NCI-H1417 treated with DMSO at 0.1 percent for 48 hours (cell line): ENCODE measurements around the gene METTL22.

Experiments
- DNase-seq: peaks from one replicate; lab custom pipeline; 2025; lab: John Stamatoyannopoulos, UW

Gene METTL22

DNA sequence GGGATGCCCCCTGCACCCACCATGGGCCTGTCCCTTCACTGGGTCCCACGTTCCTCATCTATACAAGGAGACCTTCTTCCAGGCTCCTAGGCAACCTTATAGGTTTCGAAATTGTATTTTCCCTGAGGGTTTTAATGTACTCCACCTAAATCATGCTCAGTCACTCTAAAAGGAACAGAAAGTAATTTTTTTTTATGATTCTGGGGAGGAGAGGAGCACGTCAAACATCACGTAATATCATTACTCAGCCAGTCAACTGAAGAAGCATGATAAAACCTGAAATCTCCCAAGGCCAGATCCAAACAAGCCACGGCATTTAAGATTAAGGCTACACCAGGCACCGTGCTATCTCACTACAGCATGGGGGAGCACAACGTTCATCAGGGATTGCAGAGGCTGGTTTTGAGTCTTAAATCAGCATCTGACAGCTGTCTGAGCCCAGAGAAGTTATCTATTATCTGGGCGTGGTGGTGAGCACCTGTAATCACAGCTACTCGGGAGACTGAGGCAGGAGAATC lies 27.3 kb upstream of the METTL22 start:
- DNase-seq = no peak

DNA sequence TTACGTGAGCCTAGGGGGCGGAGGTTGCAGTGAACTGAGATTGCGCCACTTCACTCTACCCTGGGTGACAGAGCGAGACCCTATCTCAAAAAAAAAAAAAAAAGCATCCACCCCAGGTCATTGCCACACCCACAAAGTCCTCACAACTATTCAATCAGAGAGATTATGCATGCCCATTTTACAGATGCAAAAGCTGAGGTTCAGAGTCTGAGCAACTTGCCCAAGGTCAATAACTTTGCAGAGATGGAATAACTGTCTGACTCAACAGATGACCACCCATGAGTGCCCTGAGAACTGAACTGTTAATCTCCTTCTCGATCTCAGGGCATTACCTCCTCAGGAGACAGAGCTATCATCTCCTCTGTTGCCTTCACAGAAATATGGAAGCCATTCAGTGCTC lies 25.7 kb upstream of the METTL22 start:
- DNase-seq = no peak

DNA sequence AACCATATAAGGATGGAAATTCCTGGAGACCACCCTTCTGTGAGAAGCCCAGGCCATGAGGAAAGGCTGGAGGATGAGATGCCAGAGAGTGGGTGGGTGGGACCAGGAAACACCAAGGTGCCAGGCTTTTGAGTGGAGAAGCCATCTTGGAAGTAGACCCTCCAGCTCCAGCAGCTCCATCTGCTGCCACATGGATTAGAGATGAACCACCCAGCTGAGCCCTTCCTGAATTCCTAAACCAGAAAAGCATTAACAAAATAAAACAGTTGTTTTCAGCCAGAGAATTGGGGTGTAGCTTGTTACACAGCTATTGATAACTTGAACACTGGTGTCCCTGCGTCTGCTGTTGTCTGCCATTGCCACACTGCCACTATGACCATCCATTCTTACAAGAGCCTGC lies 24.9 kb upstream of the METTL22 start:
- DNase-seq = no peak

DNA sequence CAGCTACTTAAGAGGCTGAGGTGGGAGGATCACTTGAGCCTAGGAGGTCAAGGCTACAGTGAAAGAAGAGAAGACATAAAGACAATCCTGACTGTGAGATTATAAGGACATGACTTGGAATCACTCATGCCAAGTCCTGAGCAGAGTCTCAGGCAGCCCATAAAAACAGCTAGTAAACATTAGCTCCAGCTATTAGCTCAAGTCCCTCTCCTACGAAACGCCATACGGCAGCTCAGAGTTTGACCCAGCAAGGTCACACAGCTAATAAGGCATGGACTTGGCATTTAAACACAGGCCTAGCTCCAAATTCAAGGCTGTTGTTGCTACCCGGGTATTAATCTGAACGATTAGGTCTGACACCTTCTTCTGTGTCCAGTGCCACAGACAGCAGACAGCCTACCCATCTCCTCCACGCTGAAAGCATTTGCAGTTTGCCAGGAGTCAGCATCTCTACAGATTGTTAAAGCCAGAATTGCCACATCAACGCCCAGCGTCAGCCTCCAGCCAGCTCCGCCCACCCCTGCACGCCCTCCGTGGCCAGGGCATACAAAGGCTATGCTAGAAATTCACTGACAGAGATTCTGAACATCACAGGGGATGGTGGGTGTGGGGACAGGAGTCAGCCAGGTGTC lies 21.2 kb upstream of the METTL22 start:
- no peak for DNase-seq

DNA sequence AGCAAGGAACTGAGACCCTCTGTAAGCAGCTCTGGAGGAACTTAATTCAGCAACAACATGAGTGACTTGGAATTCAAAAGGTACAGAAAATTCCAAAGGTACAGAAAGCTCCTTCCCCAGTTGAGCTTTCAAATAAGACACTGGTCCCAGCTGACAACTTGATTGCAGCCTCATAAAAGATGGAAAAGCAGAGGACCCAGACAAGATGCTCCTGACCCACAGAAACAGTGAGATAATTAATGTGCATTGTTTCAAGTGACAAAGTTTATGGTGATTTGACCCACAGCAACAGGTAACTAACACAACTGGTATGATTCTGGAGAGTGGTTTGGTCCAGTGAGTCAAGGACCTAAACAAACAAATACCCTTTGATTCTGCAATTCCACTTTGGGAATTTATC lies 15.9 kb upstream of the METTL22 start:
- DNase-seq = no peak

DNA sequence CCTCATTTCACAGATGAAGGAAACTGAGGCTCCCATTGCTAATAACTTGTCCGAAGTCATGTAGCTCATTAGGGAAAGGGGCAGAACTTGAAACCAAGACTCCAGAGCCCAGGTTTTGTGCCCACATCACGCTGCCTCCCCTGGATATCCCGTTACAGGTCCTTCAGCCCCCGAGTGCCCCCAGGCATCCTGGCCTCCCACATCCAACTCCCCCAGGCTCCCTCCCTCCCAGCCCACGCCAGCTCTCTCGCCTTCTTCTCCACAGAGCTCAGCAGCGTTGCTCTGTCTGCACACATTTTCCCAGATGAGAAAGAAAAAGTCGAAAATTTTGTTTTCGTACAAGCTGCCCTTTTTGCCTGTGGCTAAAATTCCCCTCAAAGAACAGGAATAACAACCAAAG lies 14.3 kb upstream of the METTL22 start:
- no peak for DNase-seq

DNA sequence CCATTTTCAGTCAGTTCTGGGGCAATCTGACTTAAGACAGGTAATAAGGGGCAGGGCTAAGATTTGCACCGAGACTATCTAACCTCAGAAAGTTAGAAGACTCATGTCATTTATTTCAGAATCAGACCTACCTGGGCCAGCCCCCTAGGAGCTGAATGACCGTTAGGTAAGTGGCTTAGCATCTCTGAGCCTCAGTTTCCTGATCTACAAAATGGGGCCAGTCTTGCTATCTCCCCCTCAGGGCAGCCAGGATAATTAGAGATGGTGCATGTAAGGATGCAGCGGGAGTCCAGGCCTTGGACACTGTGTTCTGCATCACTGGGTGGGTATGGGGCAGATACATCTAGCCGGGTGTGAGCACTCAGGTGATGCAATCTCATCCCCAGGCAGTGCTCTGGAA lies 10.4 kb upstream of the METTL22 start:
- no peak for DNase-seq

DNA sequence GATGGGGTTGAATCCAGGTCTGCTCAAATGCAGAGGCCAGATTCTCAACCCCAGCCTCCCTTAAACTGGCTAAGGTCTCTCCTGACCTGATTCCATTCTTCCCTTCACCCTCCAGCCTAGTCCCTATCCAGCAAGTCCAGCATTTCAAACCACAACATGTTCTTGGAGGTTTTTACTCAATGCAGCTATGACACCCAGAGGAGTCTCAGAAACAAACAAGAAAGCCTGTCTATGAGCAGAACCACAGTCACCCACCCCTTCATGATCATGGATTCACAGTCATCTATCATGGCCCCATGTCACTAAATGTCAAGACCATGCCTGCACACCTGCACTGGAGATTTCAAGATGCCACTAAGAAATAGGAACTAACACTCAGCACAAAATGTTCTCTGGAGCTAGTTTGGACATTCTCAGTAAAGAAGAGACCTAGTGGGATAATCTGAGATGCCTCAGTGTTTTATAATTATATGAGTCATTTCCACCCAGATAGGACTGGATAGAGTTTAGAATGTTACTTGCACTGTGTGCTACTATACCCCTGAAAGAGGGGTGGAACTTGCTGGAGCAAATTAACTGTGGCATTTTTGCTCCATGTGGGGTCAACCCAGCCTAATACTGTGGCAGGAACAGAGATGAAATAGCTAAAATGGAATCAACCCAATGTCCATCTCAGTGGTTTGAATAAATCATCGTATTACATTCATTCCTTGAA lies 9.5 kb upstream of the METTL22 start:
- DNase-seq = no peak

DNA sequence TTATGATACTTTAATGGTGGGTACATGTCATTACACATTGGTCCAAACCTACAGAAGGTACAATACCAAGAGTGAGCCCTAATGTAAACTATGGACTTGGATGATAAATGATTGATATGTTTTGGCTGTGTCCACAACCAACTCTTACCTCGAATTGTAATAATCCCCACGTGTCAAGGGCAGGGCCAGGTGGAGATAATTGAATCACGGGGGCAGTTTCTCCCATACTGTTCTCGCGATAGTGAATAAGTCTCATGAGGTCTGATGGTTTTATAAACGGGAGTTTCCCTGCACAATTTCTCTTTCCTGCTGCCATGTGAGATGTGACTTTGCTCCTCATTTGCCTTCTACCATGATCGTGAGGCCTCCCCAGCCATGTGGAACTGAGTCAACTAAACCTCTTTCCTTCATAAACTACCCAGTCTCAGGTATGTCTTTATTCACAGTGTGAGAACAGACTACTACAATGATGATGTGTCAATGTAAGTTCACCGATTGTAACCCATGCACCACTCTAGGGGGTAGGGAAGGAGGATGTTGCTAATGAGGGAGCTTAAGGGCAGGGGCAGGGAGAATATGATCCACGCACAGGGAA lies 7.0 kb upstream of the METTL22 start:
- no peak for DNase-seq

DNA sequence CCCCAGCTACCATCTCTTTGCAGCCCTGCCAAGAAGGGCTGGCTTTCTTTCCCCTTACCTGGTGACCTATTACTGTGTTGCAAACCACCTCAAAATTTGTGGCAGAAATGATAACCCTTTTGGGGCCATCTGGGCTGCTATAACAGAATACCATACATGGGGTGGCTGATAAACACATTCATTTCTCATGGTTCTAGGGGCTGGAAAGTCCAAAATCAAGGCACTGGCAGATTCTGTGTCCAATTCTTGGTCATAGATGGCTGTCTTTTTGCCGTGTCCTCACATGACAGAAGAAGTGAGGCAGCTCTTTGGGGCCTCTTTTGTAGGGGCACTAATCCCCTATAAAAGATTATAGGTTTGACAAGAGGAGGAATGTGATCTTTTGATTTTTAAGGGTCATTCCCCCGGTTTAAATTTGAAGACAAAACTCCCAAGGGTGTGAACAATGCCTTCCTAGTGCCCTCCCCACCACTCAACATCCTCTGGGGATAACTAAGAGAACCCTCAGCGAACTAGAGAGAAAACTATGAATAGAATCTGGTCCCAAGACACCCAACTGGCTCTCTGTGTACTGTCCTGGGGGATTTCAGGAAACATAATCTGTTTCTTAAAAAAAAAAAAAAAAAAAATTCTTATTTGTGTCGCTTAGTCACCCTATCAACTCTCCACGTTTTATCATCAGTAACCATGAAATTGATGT lies 1.7 kb upstream of the METTL22 start:
- DNase-seq = no peak

DNA sequence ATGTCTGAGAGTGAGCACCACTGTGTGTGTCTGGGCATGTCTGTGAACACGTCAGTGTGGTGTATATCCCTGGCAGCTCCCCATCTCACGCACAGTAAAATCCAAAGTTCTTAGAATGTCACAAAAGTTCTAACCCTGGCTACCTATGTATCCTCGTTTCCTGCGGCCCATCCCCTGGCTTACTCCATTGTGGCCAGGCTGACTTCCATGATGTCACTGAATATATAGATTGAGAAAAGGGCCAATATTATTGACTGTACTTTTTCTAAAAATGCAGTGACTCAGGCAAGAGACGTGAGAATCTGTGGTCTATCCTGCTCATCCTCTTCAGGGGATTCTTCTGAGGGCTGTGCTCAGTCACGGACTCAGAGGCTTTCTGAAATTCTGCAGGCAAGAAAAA lies 963 bp upstream of the METTL22 start:
- no peak for DNase-seq

DNA sequence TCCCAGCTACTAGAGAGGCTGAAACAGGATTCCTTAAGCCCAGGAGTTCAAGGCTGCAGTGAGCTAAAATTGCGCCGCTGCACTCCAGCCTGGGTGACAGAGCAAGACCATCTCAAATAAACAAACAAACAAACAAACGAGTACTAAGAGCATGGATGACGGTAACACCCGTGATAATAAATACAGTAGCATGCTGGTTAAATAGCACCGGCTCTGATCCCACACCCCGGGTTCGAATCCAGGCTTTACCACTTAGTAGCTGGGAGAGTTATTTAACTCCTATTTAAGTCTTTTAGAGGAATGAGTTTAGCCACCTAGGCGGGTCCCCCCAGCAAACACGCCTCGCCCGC lies 301 bp upstream of the METTL22 start:
- no peak for DNase-seq

DNA sequence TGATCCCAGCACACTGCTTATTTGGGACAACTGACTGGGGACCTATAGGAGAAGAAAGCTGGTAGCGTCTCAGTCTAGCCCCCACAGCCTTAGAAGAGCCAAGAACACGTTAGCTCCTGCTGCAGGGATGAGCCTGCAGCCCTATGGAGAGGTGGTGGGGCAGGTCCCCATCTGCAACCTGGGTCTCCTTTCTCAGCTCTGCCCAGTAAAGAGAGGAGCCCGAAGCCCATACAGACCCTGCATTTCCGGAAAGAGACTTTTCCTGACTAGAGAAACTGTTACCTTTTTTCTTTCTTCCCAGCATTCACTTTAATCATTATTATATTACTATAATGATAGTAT lies 788 bp downstream of the METTL22 start:
- no peak for DNase-seq

DNA sequence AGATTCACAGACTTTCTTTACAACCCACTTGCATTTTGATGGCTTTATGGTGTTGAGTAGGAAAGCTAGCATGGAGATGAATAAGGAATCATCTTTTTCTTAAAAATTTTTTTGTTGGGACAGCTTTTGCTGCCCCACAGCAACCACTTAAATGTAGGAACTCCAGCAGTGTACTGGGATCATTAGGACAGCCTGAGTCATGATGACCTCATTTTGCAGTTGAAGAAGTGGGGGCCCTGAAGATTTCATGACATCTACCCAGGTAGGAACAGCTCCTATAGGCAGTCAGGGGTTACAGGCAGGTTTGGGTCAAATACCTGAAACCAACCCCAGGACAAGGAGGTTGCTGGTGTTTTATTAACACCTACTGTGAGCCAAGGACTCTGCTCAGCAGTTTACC lies 2.1 kb downstream of the METTL22 start:
- DNase-seq = no peak

DNA sequence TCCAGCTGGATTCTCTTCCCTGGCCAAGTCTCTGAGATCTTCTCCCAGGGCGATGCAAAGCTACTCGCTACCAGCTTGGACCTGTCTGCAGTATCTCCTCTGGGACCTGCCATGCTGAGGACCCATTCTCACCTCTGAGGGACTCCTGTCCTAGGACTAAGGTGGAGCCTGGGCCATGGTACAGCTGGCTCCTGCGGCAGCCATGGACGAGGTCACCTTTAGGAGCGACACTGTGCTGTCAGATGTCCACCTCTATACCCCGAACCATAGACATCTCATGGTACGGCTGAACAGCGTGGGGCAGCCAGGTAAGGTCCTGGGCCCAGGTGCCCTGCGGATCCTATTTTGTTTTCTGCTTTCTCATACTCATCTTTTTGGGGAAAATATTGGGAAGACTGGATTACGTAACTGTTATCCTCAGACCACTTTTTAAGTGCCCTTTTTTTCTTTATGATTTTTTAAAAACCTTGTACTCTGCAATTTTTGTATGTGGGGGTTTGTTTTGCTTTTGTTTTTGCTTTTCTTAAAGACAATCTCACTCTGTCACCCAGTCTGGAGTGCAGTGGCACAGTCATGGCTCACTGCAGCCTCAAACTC lies 4.1 kb downstream of the METTL22 start:
- DNase-seq = no peak

DNA sequence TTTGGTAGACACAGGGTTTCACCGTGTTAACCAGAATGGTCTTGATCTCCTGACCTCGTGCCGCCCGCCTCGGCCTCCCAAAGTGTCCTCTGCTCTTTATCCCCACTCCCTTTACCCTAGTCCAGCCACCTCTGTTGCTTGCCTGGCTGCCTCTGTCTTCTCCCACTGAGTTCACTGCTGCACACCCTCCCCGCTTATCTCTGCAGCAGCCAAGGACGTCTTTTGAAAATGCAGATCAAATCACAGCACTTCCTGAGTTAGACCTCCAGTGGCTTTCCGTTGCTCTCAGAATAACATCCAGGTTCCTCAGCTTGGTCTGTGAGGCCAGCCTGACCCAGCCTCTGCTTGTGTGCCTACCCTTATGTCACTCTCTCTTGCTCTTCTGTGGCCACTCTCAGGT lies 5.4 kb downstream of the METTL22 start:
- no peak for DNase-seq

DNA sequence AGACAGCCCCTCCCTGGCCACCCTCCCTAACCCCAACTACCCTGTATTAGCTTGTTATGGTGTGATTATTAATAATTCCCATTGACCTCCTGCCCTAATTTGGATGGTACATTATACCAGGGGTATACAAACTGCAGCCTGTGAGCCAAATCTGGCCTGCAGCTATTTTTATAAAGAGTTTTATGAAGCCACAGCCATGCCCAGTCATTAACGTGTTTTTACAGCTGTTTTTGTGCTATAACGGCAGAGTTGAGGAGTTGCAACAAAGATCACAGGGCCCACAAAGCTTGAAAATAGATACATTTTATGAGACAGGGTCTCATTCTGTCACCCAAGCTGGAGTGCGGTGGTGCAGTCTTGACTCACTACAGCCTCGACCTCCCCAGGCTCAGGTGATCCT lies 6.0 kb downstream of the METTL22 start:
- DNase-seq = no peak

DNA sequence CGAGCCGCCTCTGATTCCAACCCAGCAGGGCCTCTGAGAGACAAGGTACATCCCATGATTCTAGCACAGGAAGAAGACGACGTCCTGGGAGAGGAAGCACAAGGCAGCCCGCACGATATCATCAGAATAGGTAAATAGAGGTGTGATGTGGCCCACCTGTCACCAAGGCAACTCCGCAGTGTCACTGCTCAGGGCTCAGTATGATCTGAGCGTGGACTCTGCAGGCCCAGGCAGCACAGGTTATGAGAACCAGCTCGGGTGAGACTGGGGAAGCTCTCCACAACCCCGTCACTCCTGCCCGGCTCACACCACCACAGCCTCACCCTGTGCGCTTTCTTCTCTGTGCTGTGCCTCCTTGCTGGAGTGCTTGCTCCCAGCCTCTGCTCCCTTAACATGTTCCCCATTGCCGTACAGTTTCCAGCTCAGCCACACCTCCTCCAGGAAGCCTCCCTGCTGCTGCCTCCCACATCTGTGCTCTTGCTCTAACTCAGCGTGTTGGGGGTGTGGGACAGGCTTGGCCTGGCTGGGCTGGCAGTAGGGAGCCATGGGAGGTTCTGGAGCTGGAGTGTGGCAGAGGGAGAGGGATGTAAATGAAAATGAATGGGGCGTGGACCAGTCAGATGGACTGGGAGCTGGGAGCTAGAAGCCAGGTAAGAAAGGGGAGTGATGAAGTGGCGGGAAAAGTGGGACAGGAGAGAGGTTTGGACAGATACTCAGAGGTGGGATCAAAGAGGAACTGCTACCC lies 7.7 kb downstream of the METTL22 start:
- no peak for DNase-seq

DNA sequence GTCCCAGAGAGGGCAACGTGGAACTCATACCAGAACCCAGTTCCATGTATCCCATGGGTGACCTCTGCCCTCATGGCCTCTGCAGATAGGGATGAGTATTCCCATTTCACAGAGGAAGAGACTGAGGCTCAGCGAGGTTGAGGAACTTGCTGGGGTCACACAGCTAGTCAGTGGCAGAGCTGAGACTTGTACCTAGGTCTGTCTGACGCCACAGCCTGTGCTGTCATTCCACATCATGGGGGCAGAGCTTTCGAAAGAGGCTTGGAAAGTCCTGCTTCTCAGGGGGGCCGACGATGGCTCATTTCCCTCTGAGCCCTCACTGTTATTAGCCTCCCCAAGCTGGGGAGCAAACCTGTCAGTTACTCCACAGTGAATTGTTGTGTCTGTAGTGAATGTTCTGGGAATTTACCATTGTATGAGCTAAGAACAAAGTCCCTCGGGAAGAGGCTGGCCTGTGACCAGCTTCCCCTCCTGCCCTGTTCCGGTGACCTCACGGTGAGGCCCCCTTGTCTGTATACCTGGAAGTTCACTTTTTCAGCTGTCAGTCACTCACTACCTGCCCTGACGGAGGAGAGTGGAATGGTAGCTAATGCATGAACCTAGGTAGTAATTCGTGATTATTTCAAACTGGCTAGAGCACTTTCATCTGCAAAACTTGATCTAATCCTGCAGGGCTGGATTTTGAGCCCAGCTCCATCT lies 8.9 kb downstream of the METTL22 start:
- no peak for DNase-seq

DNA sequence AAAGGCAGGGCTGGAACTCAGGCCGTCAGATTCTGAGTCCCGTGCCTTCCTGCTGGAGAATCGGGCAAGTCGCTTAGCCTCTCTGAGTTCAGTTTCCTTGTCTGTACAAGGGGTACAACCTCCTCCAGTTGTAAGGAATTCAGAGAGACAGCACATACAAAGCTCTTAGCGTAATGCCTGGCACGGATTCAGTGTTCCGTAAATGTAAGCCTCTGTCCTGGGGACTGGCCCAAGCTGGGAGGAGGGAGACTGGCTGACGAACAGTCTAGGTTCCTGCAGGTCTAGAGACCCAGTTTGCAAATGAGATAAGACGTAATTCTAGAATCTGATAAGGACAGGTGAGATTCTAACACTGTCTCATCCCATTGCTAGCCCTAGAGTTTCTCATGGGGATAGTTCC lies 9.9 kb downstream of the METTL22 start:
- no peak for DNase-seq

DNA sequence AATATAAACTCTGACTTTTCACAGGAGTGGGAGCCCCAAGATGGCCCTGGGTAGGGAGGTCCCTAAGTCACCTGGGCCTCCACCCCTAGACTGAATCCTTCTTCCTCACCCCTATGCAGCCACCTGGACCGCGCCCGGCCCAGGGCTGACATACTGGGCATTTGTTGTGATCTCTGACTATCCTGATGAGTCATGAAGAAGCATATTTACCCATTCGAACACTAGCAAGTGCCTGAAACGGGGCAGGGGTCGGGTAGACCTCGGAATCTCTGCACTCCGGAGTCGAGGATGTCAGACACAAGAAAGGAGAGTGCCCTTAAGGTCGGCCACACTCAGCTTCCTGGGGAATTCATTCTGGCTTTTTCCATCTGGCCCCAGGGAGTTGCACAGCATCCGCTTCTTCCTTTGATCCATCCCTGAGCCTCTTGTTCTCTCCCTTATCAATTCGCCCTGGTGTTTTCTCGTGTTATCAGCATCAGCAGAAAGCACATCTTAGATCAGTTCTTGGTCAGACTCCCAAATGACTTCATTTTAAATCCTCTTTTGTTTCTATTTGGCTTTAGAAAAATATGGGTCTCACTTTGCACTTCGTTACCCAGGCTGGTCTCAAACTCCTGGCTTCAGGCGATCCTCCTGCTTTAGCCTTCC lies 10.4 kb downstream of the METTL22 start:
- no peak for DNase-seq
